Hematopoietic multipotent progenitor cell treated with erythropoietin and hydrocortisone succinate and interleukin-3 and kit ligand, for 6 days (in vitro differentiated cells): ENCODE results near the gene ABCC4.

Source experiments
- DNase-seq: peaks from one replicate; pipeline ENCODE4 v3.0.0-alpha.2; 2015

Gene ABCC4

DNA sequence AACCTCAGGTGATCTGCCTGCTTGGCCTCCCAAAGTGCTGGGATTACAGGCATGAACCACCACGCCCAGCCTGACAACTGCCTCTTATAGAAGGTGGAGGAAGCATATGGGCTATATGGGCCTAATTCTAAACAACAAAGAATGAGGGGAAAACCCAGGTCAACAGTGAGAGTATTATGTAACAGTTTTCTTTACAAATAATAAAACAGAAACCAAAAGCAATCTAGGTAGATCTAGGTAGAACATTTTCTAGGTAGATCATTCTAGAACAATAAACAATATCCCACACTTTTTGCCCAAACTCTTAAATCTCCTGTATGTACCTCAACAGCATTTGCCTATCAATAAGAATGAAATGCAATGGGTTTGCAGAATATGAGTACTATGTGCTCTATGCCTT lies 267.4 kb downstream of the ABCC4 start:
- no peak for DNase-seq

GRCh38 chr13:95032121-95032520 lies 269.1 kb downstream of the ABCC4 start:
- DNase-seq = no peak

DNA sequence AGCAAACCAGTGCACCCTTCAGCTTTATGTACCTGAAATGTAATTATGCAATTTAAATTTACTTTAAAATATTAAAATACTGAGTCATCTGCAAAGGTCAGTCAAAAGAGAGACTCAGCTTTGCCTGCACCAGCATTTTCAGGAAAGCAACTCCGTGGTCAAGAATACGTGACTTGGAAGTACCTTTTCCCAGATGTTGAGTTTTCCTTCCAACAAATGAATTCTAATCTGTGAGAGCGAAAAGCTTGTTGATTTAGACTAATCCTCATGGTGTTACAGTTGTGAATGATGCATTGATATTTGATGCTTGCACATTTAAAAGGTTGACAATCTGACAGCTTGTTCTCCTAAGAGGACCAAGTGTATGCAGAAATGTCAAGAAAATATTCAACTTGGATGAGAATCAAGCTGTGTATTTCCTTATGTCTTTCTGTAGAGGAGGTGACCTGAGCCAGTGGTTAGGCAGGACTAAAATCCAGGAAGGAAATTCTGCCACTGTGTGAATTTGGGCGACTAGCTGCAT lies 270.4 kb downstream of the ABCC4 start:
- no peak for DNase-seq

DNA sequence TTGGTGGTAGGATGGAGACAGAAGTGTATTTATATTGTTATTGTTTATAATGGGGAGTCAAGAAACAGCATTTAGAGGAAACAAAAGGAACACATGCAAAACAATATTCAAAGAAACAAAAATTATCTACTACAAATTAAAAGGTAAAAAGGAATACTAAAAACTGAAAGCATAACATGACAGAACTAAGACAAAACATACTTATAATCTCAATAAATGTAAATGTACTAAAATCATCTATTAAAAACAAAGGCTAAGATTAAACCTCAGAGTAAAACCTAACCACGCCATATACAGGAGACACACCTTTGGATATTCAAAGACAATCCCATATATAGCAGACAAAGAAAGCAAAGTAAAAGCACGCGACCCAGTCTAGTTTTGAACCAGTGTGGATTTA lies 273.6 kb downstream of the ABCC4 start:
- DNase-seq = no peak

DNA sequence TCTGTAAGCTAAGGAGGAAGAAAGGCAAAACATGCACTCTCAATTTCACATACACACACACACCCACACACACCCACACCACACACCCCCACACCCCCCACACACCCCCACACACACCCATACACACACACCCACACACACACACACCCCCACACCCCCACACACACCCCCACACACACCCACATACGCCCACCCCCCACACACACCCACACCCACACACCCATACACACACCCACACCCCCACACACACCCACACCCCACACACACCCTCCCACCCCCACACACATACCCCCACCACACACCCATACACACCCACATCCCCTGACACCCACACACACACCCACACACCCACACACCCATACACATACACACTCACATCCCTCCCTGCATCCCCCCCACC lies 276.1 kb downstream of the ABCC4 start:
- no peak for DNase-seq

DNA sequence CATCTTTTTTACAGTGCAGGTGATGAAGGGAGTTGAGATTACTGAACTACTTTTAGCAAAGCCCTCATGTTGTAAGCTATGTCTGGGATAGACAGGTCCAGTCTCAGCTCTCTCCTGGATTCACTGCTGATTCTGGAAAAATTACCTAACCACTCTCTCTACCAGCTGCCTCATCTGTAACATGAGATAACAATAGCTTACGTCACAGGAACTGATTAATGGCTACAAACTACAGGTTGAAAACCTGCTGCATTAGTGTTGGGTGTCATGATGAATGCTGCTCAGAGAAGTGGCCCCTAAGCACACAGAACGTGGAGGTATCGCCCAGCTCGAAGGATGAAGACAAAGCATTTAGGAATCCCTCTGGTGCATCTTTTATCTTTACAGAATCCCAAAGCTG lies 277.8 kb downstream of the ABCC4 start:
- no peak for DNase-seq

GRCh38 chr13:95020298-95020987 lies 280.8 kb downstream of the ABCC4 start:
- no peak for DNase-seq

- no peak for DNase-seq
Observed at GRCh38 chr13:95019886-95020285, 281.4 kb downstream of the ABCC4 start.

DNA sequence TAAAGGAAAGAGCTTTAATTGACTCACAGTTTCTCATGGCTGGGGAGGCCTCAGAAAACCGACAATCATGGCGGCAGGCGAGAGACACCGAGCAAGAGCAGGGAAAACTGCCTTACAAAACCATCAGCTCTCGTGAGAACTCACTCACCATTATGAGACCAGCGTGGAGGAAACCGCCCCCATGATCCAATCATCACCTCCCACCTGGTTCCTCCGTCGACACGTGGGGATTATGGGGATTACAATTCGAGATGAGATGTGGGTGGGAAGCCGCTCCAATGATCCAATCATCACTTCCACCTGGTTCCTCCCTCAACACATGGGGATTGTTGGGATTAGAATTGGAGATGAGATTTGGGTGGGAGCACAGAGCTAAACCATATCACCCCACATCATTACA lies 293.9 kb downstream of the ABCC4 start:
- DNase-seq = no peak

- no peak for DNase-seq
Observed at GRCh38 chr13:95005300-95005699, 296.0 kb downstream of the ABCC4 start.

DNA sequence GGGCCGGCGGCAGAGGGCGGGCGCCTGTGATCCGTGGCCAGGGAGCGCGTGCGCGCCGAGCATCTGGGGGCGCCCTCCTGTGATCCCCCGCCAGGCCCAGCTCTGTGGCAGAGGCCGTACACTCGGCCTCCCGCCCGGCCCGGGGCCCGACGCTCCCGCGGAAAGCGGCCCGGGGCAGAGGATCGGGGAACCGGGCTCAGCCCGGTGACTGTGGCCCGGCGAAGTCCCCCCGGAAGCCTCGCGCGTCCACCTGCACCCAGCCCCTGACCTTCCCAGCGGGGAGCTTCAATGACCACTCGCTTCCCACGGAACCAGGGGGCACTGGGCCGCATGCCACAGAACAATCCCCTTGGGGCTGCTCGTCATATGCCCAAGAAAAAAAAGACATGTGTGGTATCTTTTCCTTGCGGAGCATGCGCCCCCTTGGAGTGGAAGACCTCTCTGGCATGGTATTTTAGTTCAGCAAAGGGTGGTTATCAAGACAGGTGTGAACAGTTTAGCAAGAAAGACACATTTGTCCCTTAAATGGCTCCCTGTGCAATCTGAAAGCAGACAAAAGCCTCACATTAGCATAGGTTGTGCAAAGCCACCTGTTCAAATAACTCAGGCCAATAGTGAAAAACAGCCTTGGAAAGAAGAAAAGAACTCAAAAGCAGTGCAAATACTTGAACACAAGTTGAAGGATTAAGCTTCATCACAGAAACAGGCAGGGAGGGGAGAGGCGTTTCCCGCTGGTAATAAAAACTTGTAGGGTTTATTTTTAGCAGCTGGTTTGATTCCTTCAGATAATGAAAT lies 298.0 kb downstream of the ABCC4 start:
- peak; percentile 17 for DNase-seq

GRCh38 chr13:95002126-95002525 lies 299.1 kb downstream of the ABCC4 start:
- DNase-seq = no peak

DNA sequence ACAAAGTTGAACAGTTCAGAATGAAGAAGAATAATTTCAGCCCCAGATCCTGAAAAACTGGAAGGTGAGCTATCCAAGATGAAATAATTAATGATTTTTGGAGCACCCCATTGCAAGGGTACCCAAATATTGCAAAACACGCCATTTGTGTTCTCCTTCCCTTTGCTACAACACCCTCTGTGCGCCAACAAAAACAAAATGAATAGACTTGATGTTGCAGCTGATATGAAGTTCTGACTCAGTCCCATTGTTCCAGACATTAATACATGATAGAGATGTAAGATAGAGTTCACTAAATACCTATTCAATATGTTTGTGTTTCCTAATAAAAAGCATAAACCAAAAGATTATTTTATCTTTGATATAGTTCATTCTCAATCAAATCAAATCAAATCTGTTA lies 301.4 kb downstream of the ABCC4 start:
- DNase-seq = no peak

DNA sequence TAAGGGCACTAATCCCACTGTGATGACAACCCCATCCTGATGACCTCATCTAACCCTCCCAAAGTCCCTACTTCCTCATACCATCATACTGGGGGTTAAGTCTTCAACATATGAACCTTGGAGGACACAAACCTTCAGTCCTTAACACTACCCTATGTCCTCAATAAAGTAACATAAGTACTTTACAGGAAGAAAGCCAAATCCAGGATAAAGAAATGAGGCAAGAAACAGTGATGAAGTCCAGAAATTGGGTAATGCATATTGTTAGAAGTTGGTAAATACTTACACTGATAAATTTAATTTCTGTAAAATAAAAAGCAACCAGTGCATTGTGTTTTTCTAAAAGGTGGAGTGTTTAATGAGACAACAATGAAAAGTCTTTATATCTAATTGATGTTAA lies 304.1 kb downstream of the ABCC4 start:
- DNase-seq = no peak

DNA sequence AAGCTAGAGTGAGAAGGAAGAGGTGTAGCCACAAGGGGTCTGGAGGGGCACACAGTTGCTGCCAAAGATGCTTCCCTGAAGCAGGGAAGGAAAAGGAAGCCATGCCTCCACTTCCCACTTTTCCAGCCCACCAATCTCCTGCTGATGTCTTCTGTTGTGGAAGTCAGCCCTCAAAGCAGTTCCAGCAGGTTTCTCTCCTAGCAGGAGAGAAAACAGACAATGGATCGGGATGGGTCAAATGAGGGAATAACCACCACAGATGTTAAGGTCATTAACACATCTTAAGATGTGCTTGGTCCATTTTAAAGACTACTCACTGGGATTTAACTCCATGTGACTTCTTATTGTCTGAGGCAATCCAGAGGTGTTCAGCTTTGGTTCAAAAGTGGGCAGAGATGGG lies 304.8 kb downstream of the ABCC4 start:
- no peak for DNase-seq

DNA sequence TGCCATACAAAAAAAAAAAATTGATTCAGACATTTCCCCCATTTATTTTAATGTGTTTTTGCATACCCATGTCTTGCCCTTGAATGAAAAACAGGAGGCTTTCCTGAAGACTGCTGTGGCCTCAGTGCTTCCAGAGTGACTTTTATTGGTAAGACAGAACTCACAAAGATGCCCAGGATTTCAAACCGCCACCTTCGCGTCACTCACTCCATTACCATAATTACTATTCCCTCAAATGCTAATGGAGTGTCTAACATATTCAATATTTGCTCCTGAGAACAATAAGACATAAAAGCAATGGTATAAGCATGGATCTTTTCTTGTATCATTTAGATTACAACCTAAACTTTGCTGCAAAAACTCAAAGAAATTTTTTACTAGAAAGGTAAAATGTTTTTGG lies 306.7 kb downstream of the ABCC4 start:
- no peak for DNase-seq

- DNase-seq = no peak
Observed at GRCh38 chr13:94993616-94994015, 307.6 kb downstream of the ABCC4 start.

- no peak for DNase-seq
Observed at GRCh38 chr13:94992036-94992960, 309.0 kb downstream of the ABCC4 start.

DNA sequence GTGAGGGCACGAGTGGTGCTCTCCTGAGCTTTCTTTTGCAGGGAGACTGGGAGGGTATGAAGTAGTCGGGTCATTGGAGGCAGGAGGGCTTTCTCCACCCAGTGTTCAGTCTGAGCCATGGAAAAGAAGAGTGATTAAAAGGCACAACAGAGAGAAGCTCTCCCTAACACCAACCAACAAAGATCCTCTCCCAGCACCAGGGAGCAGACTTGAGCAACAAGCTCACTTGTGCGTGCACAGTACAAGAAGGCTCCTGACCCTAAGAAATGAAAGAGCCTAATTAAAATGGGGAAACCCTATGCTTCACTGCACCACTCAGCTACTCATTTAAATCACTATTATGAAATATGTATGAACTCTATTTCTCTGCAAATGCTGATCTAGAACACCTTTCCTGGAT lies 312.6 kb downstream of the ABCC4 start:
- DNase-seq = peak; percentile 16

- DNase-seq = no peak
Observed at GRCh38 chr13:94987869-94988268, 313.4 kb downstream of the ABCC4 start.

DNA sequence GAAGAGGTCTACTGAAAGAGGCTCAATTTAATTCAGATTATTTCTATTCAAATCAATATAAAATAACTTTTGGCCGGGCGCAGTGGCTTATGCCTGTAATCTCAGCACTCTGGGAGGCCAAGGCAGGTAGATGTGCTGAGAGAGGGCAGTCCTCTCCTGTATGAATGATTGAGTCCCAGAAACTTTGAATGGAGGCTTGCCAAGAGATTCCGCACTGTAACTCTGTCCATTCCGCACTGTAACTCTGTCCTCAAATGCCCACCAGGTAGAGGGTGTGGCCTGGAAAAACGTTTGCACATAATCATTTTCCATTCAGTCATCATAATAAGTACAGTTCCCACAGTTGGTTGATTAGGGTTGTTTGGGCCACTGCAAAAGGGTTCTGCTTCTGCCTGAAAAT lies 314.2 kb downstream of the ABCC4 start:
- no peak for DNase-seq

DNA sequence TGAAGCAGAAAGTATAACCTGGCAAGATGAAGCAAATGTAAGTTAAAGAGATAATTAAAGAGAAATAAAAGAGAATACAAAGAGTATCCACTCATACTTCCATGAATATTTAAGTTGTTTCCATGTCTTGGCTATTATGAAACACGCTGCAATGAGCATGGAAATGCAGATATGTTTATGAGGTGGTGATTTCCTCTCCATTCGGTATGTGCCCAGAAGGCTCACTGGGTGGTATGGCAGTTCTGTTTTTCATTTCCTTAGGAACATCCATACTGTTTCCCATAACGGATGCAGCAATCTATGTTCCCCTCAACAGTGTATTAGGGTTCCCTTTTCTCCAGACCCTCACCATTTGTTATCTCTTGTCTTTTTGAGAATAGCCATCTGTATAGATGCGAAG lies 316.3 kb downstream of the ABCC4 start:
- no peak for DNase-seq

GRCh38 chr13:94978516-94978915 lies 322.7 kb downstream of the ABCC4 start:
- no peak for DNase-seq
